ENCODE results near the gene HOXD11. TPM values are rescaled to one million over a fixed set of nuclear protein-coding genes. Genes with fewer than 3 reads are reported as not detected.

The HOXD11 gene
- total RNA-seq, 4 donors from 2014 or later, result 0.24 TPM; not detected in 3

GRCh38 chr2:176098366-176099158 lies 8.5 kb upstream of the HOXD11 start:
- ATAC-seq (no peak), DNase-seq (no peak)
- in situ Hi-C loops (cut with MboI; ENCODE audit: low sequenced_read_pairs in 4 of 4), result loop anchor here in 3 of 4 donors (5.0 to 25.0 kb wide), 4 partner anchors 411 to 736 kb away; no protein-coding TSS in a partner anchor
- intact Hi-C loops (cut with DNase I; ENCODE audit: low total_unique reads), result loop anchor here (5.0 kb wide), 2 partner anchors 731 to 846 kb away; no protein-coding TSS in a partner anchor
- peaks cover 99 to 100% (median 100%) of the 10 kb centered on the region in 3 donors for H3K27me3 ChIP-seq
- no peak overlapping the region for H3K27ac ChIP-seq
- no peak for TF ChIP-seq CTCF (IDR thresholded peaks at IDR 0.05 in 4 of 5, conservative IDR thresholded peaks at IDR 0.05 in 1 of 5)
- no peak for TF ChIP-seq POLR2A (IDR thresholded peaks at IDR 0.05)
- H3K4me1 ChIP-seq, result peaks cover 16% of the 10 kb centered on the region in 2 donors
- H3K36me3 ChIP-seq, result no peaks in the 10 kb centered on the region
- H3K9me3 ChIP-seq, result no peaks in the 10 kb centered on the region
- no peak overlapping the region for H3K4me3 ChIP-seq

GRCh38 chr2:176099159-176099727 lies 7.8 kb upstream of the HOXD11 start:
- in situ Hi-C loops (cut with MboI; ENCODE audit: low sequenced_read_pairs in 4 of 4), result loop anchor here in 3 of 4 donors (5.0 to 25.0 kb wide), 4 partner anchors 412 to 737 kb away; no protein-coding TSS in a partner anchor
- H3K27me3 ChIP-seq, result peaks cover 99 to 100% (median 100%) of the 10 kb centered on the region in 3 donors
- DNase-seq (no peak), ATAC-seq (no peak)
- H3K4me1 ChIP-seq, result peaks cover 19 to 20% of the 10 kb centered on the region in 2 donors
- no peaks in the 10 kb centered on the region for H3K9me3 ChIP-seq
- intact Hi-C loops (cut with DNase I; ENCODE audit: low total_unique reads), result loop anchor here (5.0 kb wide), 2 partner anchors 732 to 847 kb away; no protein-coding TSS in a partner anchor
- TF ChIP-seq CTCF (IDR thresholded peaks at IDR 0.05 in 4 of 5, conservative IDR thresholded peaks at IDR 0.05 in 1 of 5) (no peak), POLR2A (IDR thresholded peaks at IDR 0.05) (no peak)
- H3K36me3 ChIP-seq, result no peaks in the 10 kb centered on the region
- no peak overlapping the region for H3K4me3 ChIP-seq
- H3K27ac ChIP-seq, result no peak overlapping the region

GRCh38 chr2:176099728-176100546 lies 7.1 kb upstream of the HOXD11 start, which contains the start of gene HOXD12:
HOXD12 (plus strand) TSS chr2:176099795; CDS start chr2:176099802, 7 bp downstream.
- in situ Hi-C loops (cut with MboI; ENCODE audit: low sequenced_read_pairs in 4 of 4), result loop anchor here in 3 of 4 donors (5.0 to 25.0 kb wide), 5 partner anchors 413 to 738 kb away; no protein-coding TSS in a partner anchor
- Histone ChIP-seq H3K9me3 (no peaks in the 10 kb centered on the region), H3K27ac (no peak within 1 kb of the TSS), H3K27me3 (peaks cover 99 to 100% (median 100%) of the 10 kb centered on the region in 3 donors), H3K36me3 (no peaks in the 10 kb centered on the region), H3K4me1 (peaks cover 22 to 24% of the 10 kb centered on the region in 2 donors), H3K4me3 (no peak within 1 kb of the TSS)
- intact Hi-C loops (cut with DNase I; ENCODE audit: low total_unique reads), result loop anchor here (5.0 kb wide), 2 partner anchors 733 to 848 kb away; no protein-coding TSS in a partner anchor
- no peak for TF ChIP-seq POLR2A (IDR thresholded peaks at IDR 0.05)
- TF ChIP-seq CTCF (IDR thresholded peaks at IDR 0.05 in 4 of 5, conservative IDR thresholded peaks at IDR 0.05 in 1 of 5), result no peak
- DNase-seq, result no peak
- ATAC-seq, result no peak

- intact Hi-C loops (cut with DNase I; ENCODE audit: low total_unique reads) (no loop called here), in situ Hi-C loops (cut with MboI; ENCODE audit: low sequenced_read_pairs in 4 of 4) (loop anchor here in 2 of 4 donors (25.0 kb wide), 1 partner anchor 712 kb away; no protein-coding TSS in a partner anchor)
- no peak for TF ChIP-seq CTCF (IDR thresholded peaks at IDR 0.05 in 4 of 5, conservative IDR thresholded peaks at IDR 0.05 in 1 of 5)
- no peak for TF ChIP-seq POLR2A (IDR thresholded peaks at IDR 0.05)
- no peak for DNase-seq
- Histone ChIP-seq H3K27ac (no peak overlapping the region), H3K9me3 (no peaks in the 10 kb centered on the region), H3K36me3 (no peaks in the 10 kb centered on the region), H3K4me3 (no peak overlapping the region), H3K27me3 (peaks cover 99 to 100% (median 100%) of the 10 kb centered on the region in 3 donors), H3K4me1 (peaks cover 22 to 24% of the 10 kb centered on the region in 2 donors)
- ATAC-seq, result no peak
Measured at GRCh38 chr2:176100547-176101140, 6.4 kb upstream of the HOXD11 start.

Data from gastrocnemius medialis (tissue), 4 donors.